ENCODE results near the gene CCL3. TPM values are rescaled to one million over a fixed set of nuclear protein-coding genes. Genes with fewer than 3 reads are reported as not detected.
"Not testable (repeated sequence)": the region's sequence is repeated elsewhere in the genome, so short reads cannot be mapped to it uniquely, and the experiment has no call there.

CCL3 gene
- total RNA-seq, 1 donor from 2014 or later, result 3.6 TPM

GRCh38 chr17:36113131-36113530, 23.2 kb upstream of the CCL3 start:
- not testable (repeated sequence) for H4K20me1 ChIP-seq (ENCODE audit: insufficient read depth, low read length); FAIRE-seq; H3K36me3 ChIP-seq (ENCODE audit: insufficient read depth, low read length); H3K36me3 Mint-ChIP-seq (ENCODE audit: low read depth, unreplicated experiment); H3K27me3 Mint-ChIP-seq (ENCODE audit: low read depth, unreplicated experiment); H3K9me3 ChIP-seq (ENCODE audit: insufficient read depth, low read depth, low read length); H3K79me2 ChIP-seq (ENCODE audit: insufficient read depth, low read length); H3K4me2 ChIP-seq (ENCODE audit: low read length); H3K9ac ChIP-seq (ENCODE audit: low read length); H3K4me1 ChIP-seq (ENCODE audit: insufficient read depth, low read length); H3K4me3 ChIP-seq (ENCODE audit: insufficient read depth, low read depth, low read length); H3K27ac ChIP-seq (ENCODE audit: low read depth, low read length); H3K27ac Mint-ChIP-seq (ENCODE audit: unreplicated experiment); H2AFZ ChIP-seq (ENCODE audit: low read depth, low read length); H3K4me3 Mint-ChIP-seq (ENCODE audit: unreplicated experiment); DNase-seq (ENCODE audit: low read depth); H3K4me1 Mint-ChIP-seq (ENCODE audit: low read depth, unreplicated experiment); H3K27me3 ChIP-seq (ENCODE audit: insufficient read depth, low read length)
- peaks cover 27% of the 10 kb centered on the region for H3K9me3 Mint-ChIP-seq (ENCODE audit: unreplicated experiment)

GRCh38 chr17:36112572-36112971, 22.6 kb upstream of the CCL3 start:
- no peaks in the 10 kb centered on the region for H3K79me2 ChIP-seq (ENCODE audit: insufficient read depth, low read length)
- peaks cover 27% of the 10 kb centered on the region for H3K9me3 Mint-ChIP-seq (ENCODE audit: unreplicated experiment)
- H3K36me3 Mint-ChIP-seq (ENCODE audit: low read depth, unreplicated experiment), result no peaks in the 10 kb centered on the region
- no peak overlapping the region for H2AFZ ChIP-seq (ENCODE audit: low read depth, low read length)
- H3K4me3 ChIP-seq (ENCODE audit: insufficient read depth, low read depth, low read length), result no peak overlapping the region
- H3K27me3 ChIP-seq (ENCODE audit: insufficient read depth, low read length), result no peaks in the 10 kb centered on the region
- no peak for TF ChIP-seq CTCF (IDR thresholded peaks at IDR 0.05; ENCODE audit: insufficient read depth, low read depth, low read length)
- no peak for TF ChIP-seq EZH2 (IDR thresholded peaks at IDR 0.05; ENCODE audit: insufficient read depth, low read length)
- no peak overlapping the region for H3K9ac ChIP-seq (ENCODE audit: low read length)
- no peak for FAIRE-seq
- no peak overlapping the region for H3K27ac Mint-ChIP-seq (ENCODE audit: unreplicated experiment)
- no peaks in the 10 kb centered on the region for H3K36me3 ChIP-seq (ENCODE audit: insufficient read depth, low read length)
- no peak overlapping the region for H3K4me2 ChIP-seq (ENCODE audit: low read length)
- peaks cover 2% of the 10 kb centered on the region for H3K4me1 ChIP-seq (ENCODE audit: insufficient read depth, low read length)
- no peak for DNase-seq (ENCODE audit: low read depth)
- no peak overlapping the region for H3K27ac ChIP-seq (ENCODE audit: low read depth, low read length)
- H4K20me1 ChIP-seq (ENCODE audit: insufficient read depth, low read length), result no peaks in the 10 kb centered on the region
- peaks cover 8% of the 10 kb centered on the region for H3K27me3 Mint-ChIP-seq (ENCODE audit: low read depth, unreplicated experiment)
- H3K4me3 Mint-ChIP-seq (ENCODE audit: unreplicated experiment), result no peak overlapping the region
- H3K4me1 Mint-ChIP-seq (ENCODE audit: low read depth, unreplicated experiment), result peaks cover 3% of the 10 kb centered on the region
- H3K9me3 ChIP-seq (ENCODE audit: insufficient read depth, low read depth, low read length), result no peaks in the 10 kb centered on the region

GRCh38 chr17:36111068-36111490, 21.1 kb upstream of the CCL3 start:
- Mint-ChIP-seq H3K9me3 (ENCODE audit: unreplicated experiment) (peaks cover 27% of the 10 kb centered on the region), H3K27ac (ENCODE audit: unreplicated experiment) (no peak overlapping the region), H3K4me1 (ENCODE audit: low read depth, unreplicated experiment) (peaks cover 3% of the 10 kb centered on the region), H3K36me3 (ENCODE audit: low read depth, unreplicated experiment) (no peaks in the 10 kb centered on the region), H3K4me3 (ENCODE audit: unreplicated experiment) (no peak overlapping the region), H3K27me3 (ENCODE audit: low read depth, unreplicated experiment) (peaks cover 16% of the 10 kb centered on the region)
- Histone ChIP-seq H3K27ac (ENCODE audit: low read depth, low read length) (no peak overlapping the region), H3K27me3 (ENCODE audit: insufficient read depth, low read length) (no peaks in the 10 kb centered on the region), H3K4me1 (ENCODE audit: insufficient read depth, low read length) (no peaks in the 10 kb centered on the region), H3K36me3 (ENCODE audit: insufficient read depth, low read length) (no peaks in the 10 kb centered on the region), H3K4me2 (ENCODE audit: low read length) (no peak overlapping the region), H3K9me3 (ENCODE audit: insufficient read depth, low read depth, low read length) (no peaks in the 10 kb centered on the region), H3K79me2 (ENCODE audit: insufficient read depth, low read length) (no peaks in the 10 kb centered on the region), H4K20me1 (ENCODE audit: insufficient read depth, low read length) (no peaks in the 10 kb centered on the region), H3K9ac (ENCODE audit: low read length) (no peak overlapping the region), H3K4me3 (ENCODE audit: insufficient read depth, low read depth, low read length) (no peak overlapping the region), H2AFZ (ENCODE audit: low read depth, low read length) (no peak overlapping the region)
- FAIRE-seq (no peak), DNase-seq (ENCODE audit: low read depth) (no peak)
- no peak for TF ChIP-seq EZH2 (IDR thresholded peaks at IDR 0.05; ENCODE audit: insufficient read depth, low read length)
- TF ChIP-seq CTCF (IDR thresholded peaks at IDR 0.05; ENCODE audit: insufficient read depth, low read depth, low read length), result no peak

GRCh38 chr17:36108265-36108664, 18.3 kb upstream of the CCL3 start:
- H4K20me1 ChIP-seq (ENCODE audit: insufficient read depth, low read length); H3K4me2 ChIP-seq (ENCODE audit: low read length); H3K27ac Mint-ChIP-seq (ENCODE audit: unreplicated experiment); H3K9ac ChIP-seq (ENCODE audit: low read length); H3K36me3 ChIP-seq (ENCODE audit: insufficient read depth, low read length); H3K9me3 ChIP-seq (ENCODE audit: insufficient read depth, low read depth, low read length); FAIRE-seq; DNase-seq (ENCODE audit: low read depth); H3K4me1 Mint-ChIP-seq (ENCODE audit: low read depth, unreplicated experiment); H3K4me1 ChIP-seq (ENCODE audit: insufficient read depth, low read length); H3K79me2 ChIP-seq (ENCODE audit: insufficient read depth, low read length); H3K27ac ChIP-seq (ENCODE audit: low read depth, low read length); H3K36me3 Mint-ChIP-seq (ENCODE audit: low read depth, unreplicated experiment); H3K27me3 ChIP-seq (ENCODE audit: insufficient read depth, low read length); H2AFZ ChIP-seq (ENCODE audit: low read depth, low read length); H3K4me3 ChIP-seq (ENCODE audit: insufficient read depth, low read depth, low read length); H3K4me3 Mint-ChIP-seq (ENCODE audit: unreplicated experiment): not testable (repeated sequence)
- peaks cover 27% of the 10 kb centered on the region for H3K27me3 Mint-ChIP-seq (ENCODE audit: low read depth, unreplicated experiment)
- H3K9me3 Mint-ChIP-seq (ENCODE audit: unreplicated experiment), result peaks cover 19% of the 10 kb centered on the region

Data from astrocyte (in vitro differentiated cells and primary cell).